Measurements from ENCODE around the gene HLTF. TPM values are rescaled to one million over a fixed set of nuclear protein-coding genes. Genes with fewer than 3 reads are reported as not detected.

The HLTF gene
- 29.4 and 31.4 TPM in 2 replicates for total RNA-seq

GRCh38 chr3:149086232-149086988, at the start of gene HLTF:
TSS of gene HLTF (minus strand) at chr3:149086533. CDS start at chr3:149086336, 197 bp downstream.

GRCh38 chr3:149129326-149130205, 43.2 kb upstream of the HLTF start, which contains the start of gene HPS3:
TSS of gene HPS3 (plus strand) at chr3:149129638. CDS start at chr3:149129724, 86 bp downstream.

GRCh38 chr3:148991219-148992026, 94.9 kb downstream of the HLTF start, which contains the start of gene GYG1:
TSS of gene GYG1 (plus strand) at chr3:148991540. CDS start at chr3:148991641, 101 bp downstream.

Other genes starting within 250 kb of the HLTF start
- not detected in 2 replicates for gene CPA3, start 221.2 kb downstream of the HLTF start, total RNA-seq
- 21.7 and 27.2 TPM in 2 replicates for gene GYG1, start 95.0 kb downstream of the HLTF start, total RNA-seq
- 10.7 and 11.9 TPM in 2 replicates for gene HPS3, start 43.1 kb upstream of the HLTF start, total RNA-seq
- 2.4 and 4.2 TPM in 2 replicates for gene CP, start 135.3 kb upstream of the HLTF start, total RNA-seq
- 1.1 and 1.2 TPM in 2 replicates for gene TM4SF18, start 247.1 kb upstream of the HLTF start, total RNA-seq